Right lobe of liver (tissue), 4 donors: ENCODE data around the gene TRIM28.

Experiments used
- CTCF ChIP-seq, 4 donors: fragments of 200-600 bp in 3 of 4; fragments of 450-650 bp in 1 of 4; IDR thresholded peaks; one replicate each; pipeline versions ENCODE4 v1.5.1 to v1.8.0; 2016 to 2022; ENCODE audit warnings: antibody characterized with exemption in 4 of 4, mild to moderate bottlenecking in 2 of 4
- POLR2A ChIP-seq: fragments of 450-650 bp; IDR thresholded peaks from one replicate; pipeline ENCODE4 v1.6.1; 2017; ENCODE audit warnings: antibody characterized with exemption, mild to moderate bottlenecking
- donor health status: DM: no; HTN: no; CAD: no.
- donor health status: DM: no; HTN: no; CAD: no.
- donor health status: DM: no; HTN: yes; CAD: no.

GRCh38 chr19:58560921-58561320, 17.1 kb downstream of the TRIM28 start:
- TF ChIP-seq CTCF (IDR thresholded peaks at IDR 0.05) (no peak), POLR2A (no peak)
